Measurements from ENCODE around the gene TNFSF10. TPM values are rescaled to one million over a fixed set of nuclear protein-coding genes. Genes with fewer than 3 reads are reported as not detected.
A peak's percentile ranks its signal among the peaks of the same experiment; 100 is the strongest.

Gene TNFSF10
- total RNA-seq, 1 experiment from 2014 or later = 2.2 TPM

DNA sequence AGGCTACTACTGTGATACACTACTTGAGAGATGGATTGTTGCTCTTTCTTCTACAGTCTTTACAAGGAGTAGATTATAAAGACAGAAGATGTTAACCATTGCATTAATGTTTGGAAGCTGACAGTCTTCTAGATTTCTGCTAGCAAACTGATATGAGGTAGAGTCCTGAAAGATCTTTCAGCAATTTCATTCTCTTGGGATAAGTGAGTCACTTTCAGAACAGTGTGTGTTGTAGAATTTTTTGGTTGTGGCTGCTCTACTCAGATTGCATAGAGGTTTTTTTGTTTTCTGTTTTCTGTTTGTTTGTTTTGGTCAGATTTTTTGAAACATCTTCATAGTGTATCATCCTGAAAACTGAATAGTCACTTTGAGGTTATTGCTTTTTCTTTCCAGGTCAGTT is 17.1 kb downstream of the TNFSF10 start:
- Histone ChIP-seq H3K4me3 (ENCODE audit: low read depth in 2 of 2, low read length in 2 of 2) (no peak overlapping the region), H3K27ac (ENCODE audit: low read length) (no peak overlapping the region), H3K27me3 (ENCODE audit: control insufficient read depth, insufficient read depth, low read length) (no peaks in the 10 kb centered on the region), H3K9me3 (ENCODE audit: control insufficient read depth, insufficient read depth, low read depth, low read length) (peaks cover 7% of the 10 kb centered on the region; the same call in 1 of the 2 replicates), H3K4me1 (ENCODE audit: control insufficient read depth, insufficient read depth, low read length) (no peaks in the 10 kb centered on the region), H3K36me3 (ENCODE audit: control insufficient read depth, insufficient read depth, low read length) (no peaks in the 10 kb centered on the region)
- in situ Hi-C loops (cut with HindIII; ENCODE audit: low pct_unique_long_range_greater_than_20kb, low sequenced_read_pairs) (no loop called here), intact Hi-C loops (cut with micrococcal nuclease; ENCODE audit: unreplicated experiment) (no loop called here)
- TF ChIP-seq POLR2AphosphoS5 (IDR thresholded peaks at IDR 0.05; ENCODE audit: low read depth, low read length) (no peak), TCF7L2 (IDR thresholded peaks at IDR 0.05; ENCODE audit: low read depth, low read length) (no peak), SIN3A (IDR thresholded peaks at IDR 0.05; ENCODE audit: borderline replicate concordance, insufficient read depth, low read depth, low read length) (no peak)
- TF ChIP-seq, protein P1, sequence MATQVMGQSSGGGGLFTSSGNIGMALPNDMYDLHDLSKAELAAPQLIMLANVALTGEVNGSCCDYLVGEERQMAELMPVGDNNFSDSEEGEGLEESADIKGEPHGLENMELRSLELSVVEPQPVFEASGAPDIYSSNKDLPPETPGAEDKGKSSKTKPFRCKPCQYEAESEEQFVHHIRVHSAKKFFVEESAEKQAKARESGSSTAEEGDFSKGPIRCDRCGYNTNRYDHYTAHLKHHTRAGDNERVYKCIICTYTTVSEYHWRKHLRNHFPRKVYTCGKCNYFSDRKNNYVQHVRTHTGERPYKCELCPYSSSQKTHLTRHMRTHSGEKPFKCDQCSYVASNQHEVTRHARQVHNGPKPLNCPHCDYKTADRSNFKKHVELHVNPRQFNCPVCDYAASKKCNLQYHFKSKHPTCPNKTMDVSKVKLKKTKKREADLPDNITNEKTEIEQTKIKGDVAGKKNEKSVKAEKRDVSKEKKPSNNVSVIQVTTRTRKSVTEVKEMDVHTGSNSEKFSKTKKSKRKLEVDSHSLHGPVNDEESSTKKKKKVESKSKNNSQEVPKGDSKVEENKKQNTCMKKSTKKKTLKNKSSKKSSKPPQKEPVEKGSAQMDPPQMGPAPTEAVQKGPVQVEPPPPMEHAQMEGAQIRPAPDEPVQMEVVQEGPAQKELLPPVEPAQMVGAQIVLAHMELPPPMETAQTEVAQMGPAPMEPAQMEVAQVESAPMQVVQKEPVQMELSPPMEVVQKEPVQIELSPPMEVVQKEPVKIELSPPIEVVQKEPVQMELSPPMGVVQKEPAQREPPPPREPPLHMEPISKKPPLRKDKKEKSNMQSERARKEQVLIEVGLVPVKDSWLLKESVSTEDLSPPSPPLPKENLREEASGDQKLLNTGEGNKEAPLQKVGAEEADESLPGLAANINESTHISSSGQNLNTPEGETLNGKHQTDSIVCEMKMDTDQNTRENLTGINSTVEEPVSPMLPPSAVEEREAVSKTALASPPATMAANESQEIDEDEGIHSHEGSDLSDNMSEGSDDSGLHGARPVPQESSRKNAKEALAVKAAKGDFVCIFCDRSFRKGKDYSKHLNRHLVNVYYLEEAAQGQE (IDR thresholded peaks at IDR 0.05; ENCODE audit: insufficient read depth in 1 of 2, low read depth in 2 of 2, low read length in 1 of 2) = no peak
- TF ChIP-seq, protein P2, sequence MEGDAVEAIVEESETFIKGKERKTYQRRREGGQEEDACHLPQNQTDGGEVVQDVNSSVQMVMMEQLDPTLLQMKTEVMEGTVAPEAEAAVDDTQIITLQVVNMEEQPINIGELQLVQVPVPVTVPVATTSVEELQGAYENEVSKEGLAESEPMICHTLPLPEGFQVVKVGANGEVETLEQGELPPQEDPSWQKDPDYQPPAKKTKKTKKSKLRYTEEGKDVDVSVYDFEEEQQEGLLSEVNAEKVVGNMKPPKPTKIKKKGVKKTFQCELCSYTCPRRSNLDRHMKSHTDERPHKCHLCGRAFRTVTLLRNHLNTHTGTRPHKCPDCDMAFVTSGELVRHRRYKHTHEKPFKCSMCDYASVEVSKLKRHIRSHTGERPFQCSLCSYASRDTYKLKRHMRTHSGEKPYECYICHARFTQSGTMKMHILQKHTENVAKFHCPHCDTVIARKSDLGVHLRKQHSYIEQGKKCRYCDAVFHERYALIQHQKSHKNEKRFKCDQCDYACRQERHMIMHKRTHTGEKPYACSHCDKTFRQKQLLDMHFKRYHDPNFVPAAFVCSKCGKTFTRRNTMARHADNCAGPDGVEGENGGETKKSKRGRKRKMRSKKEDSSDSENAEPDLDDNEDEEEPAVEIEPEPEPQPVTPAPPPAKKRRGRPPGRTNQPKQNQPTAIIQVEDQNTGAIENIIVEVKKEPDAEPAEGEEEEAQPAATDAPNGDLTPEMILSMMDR (IDR thresholded peaks at IDR 0.05) = no peak
- TSS peak; percentile 92 for BruUV-seq (replicated peaks)
- DNase-seq (ENCODE audit: low read depth, low spot score) (no peak), ATAC-seq (no peak)
- ChIA-PET CTCF (no interaction called here), POLR2A (no interaction called here)

DNA sequence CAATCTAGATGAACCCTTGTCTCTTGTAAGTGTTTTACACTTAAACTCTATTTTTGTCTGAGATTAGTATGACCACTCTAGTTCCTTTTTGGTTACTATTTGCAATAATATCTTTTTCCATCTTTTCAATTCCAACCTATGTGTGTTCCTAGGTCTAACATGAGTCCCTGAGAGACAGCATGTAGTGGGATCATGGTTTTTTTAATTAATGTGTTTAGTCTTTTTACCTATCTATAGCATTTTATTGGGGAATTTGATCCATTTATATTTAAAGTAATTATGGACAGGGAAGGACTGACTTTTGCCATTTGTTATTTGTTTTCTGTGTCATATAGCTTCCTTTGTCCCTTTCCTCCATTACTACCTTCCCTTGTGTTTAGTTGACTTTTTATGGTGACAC is 21.7 kb downstream of the TNFSF10 start:
- intact Hi-C loops (cut with micrococcal nuclease; ENCODE audit: unreplicated experiment) (no loop called here), in situ Hi-C loops (cut with HindIII; ENCODE audit: low pct_unique_long_range_greater_than_20kb, low sequenced_read_pairs) (no loop called here)
- peaks cover 9% of the 10 kb centered on the region; the same call in 1 of the 2 replicates for H3K9me3 ChIP-seq (ENCODE audit: control insufficient read depth, insufficient read depth, low read depth, low read length)
- POLR2A ChIA-PET = no interaction called here
- DNase-seq (ENCODE audit: low read depth, low spot score) (no peak), ATAC-seq (no peak)
- H3K4me1 ChIP-seq (ENCODE audit: control insufficient read depth, insufficient read depth, low read length) = no peaks in the 10 kb centered on the region
- no peak overlapping the region for H3K4me3 ChIP-seq (ENCODE audit: low read depth in 2 of 2, low read length in 2 of 2)
- TF ChIP-seq SIN3A (IDR thresholded peaks at IDR 0.05; ENCODE audit: borderline replicate concordance, insufficient read depth, low read depth, low read length) (no peak), POLR2AphosphoS5 (IDR thresholded peaks at IDR 0.05; ENCODE audit: low read depth, low read length) (no peak), TCF7L2 (IDR thresholded peaks at IDR 0.05; ENCODE audit: low read depth, low read length) (no peak)
- TF ChIP-seq, protein P2 (IDR thresholded peaks at IDR 0.05) = no peak
- TF ChIP-seq, protein P1 (IDR thresholded peaks at IDR 0.05; ENCODE audit: insufficient read depth in 1 of 2, low read depth in 2 of 2, low read length in 1 of 2) = no peak
- H3K27me3 ChIP-seq (ENCODE audit: control insufficient read depth, insufficient read depth, low read length) = peaks cover 3% of the 10 kb centered on the region; the same call in 1 of the 2 replicates
- CTCF ChIA-PET = no interaction called here
- BruUV-seq (replicated peaks) = no TSS peak
- H3K36me3 ChIP-seq (ENCODE audit: control insufficient read depth, insufficient read depth, low read length) = no peaks in the 10 kb centered on the region
- no peak overlapping the region for H3K27ac ChIP-seq (ENCODE audit: low read length)

Data from Panc1 (cell line).